IPS DF 6.9 (cell line): Measurements from ENCODE around the gene CCDC152.
A peak's percentile ranks its signal among the peaks of the same experiment; 100 is the strongest.
"Not testable (repeated sequence)": the region's sequence is repeated elsewhere in the genome, so short reads cannot be mapped to it uniquely, and the experiment has no call there.

Source experiments
- DNase-seq: peaks from one replicate; pipeline ENCODE4 v3.0.0-alpha.2; 2013; ENCODE audit warnings: low read depth, low spot score
- H3K27ac ChIP-seq: one replicate; pipeline ENCODE4 v1.5.1; 2013; ENCODE audit warnings: low read length, control low read depth
- H3K27me3 ChIP-seq: 2 replicates; pipeline ENCODE4 v1.6.1; 2013; ENCODE audit warnings: mild to moderate bottlenecking, low read length; ENCODE audit not compliant: control insufficient read depth, insufficient read depth
- H3K36me3 ChIP-seq: 2 replicates; pipeline ENCODE4 v1.6.1; 2013; ENCODE audit warnings: low read length; ENCODE audit not compliant: control insufficient read depth, insufficient read depth
- H3K4me1 ChIP-seq: 2 replicates; pipeline ENCODE4 v1.6.1; 2013; ENCODE audit warnings: low read length; ENCODE audit not compliant: control insufficient read depth, insufficient read depth
- H3K4me3 ChIP-seq: 2 replicates; pipeline ENCODE4 v1.5.1; 2013; ENCODE audit warnings: mild to moderate bottlenecking, low read length
- H3K9me3 ChIP-seq: 2 replicates; pipeline ENCODE4 v1.6.1; 2013; ENCODE audit warnings: low read length, inconsistent platforms; ENCODE audit not compliant: control insufficient read depth, insufficient read depth
- WGBS: extraction: QIAGEN DNeasy Blood & Tissue Kit; methylation state at CpG from one replicate; pipeline ENCODE4 v1.1.7; 2013; ENCODE audit warnings: mixed read lengths, missing lambda C conversion rate; ENCODE audit not compliant: insufficient read length, insufficient coverage; 5-methylcytosine and 5-hydroxymethylcytosine counted together

Gene CCDC152

DNA sequence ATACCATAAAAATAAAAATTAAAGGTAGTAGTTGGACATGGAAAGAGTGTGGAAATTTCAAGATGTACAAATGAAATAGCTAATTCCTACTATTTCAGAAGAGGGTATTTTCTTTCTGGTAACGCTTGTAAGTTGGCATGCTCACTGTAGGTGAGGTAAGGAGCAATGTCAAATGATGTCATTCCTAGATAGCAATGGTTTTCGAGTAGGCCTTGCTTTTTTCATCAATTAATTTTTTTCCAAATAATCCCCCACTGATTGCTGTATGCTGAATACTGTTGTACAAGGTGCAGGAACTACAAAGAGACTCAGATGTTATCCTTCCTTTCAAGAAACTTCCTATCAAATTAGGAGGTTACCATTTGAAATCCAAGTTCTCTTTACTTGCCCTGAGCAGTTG is 56.0 kb downstream of the CCDC152 start:
- no peaks in the 10 kb centered on the region for H3K9me3 ChIP-seq
- H3K4me1 ChIP-seq: peaks cover 4% of the 10 kb centered on the region; the same call in 1 of the 2 replicates
- H3K27ac ChIP-seq: no peak overlapping the region
- H3K4me3 ChIP-seq: no peak overlapping the region
- no CpG with 5 or more reads among the region's 2 CpGs for WGBS
- H3K36me3 ChIP-seq: no peaks in the 10 kb centered on the region
- DNase-seq: no peak
- H3K27me3 ChIP-seq: no peaks in the 10 kb centered on the region

DNA sequence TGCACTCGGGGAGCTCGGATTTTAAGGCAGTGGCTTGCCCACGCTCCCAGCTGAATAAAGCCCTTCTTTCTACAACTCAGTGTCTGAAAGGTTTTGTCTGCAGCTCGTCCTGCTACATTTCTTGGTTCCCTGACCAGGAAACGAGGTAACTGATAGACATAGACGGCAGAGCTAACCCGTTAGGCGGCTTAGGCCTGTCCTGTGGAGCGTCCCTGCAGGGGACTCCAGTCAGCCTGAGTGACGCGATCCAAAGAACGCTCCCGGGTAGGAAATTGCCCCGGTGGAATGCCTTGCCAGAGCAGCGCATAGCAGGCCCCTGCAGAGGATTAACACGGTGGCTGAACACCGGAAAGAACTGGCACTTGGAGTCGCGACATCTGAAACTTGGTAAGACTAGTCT is 56.9 kb downstream of the CCDC152 start:
- Histone ChIP-seq H3K36me3 (no peaks in the 10 kb centered on the region), H3K27ac (no peak overlapping the region), H3K4me1 (peaks cover 4% of the 10 kb centered on the region; the same call in 1 of the 2 replicates), H3K4me3 (no peak overlapping the region), H3K9me3 (no peaks in the 10 kb centered on the region), H3K27me3 (no peaks in the 10 kb centered on the region)
- DNase-seq: peak; percentile 55
- no CpG with 5 or more reads among the region's 19 CpGs for WGBS

DNA sequence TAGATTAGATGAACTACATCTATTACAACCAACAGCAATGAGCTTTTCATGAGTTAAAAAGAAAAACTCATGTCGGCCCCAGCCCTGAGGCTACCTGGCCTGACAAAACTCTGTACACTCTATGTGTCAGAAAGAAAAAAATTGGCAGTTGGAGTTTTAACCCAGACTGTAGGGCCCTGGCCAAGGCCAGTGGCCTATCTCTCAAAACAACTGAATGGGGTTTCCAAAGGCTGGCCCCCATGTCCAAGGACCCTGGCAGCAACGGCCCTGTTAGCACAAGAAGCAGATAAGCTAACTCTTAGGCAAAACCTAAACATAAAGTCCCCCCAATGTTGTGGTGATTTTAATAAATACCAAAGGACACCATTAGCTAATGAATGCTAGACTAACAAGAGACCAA is 59.9 kb downstream of the CCDC152 start:
- H3K36me3 ChIP-seq, H3K4me3 ChIP-seq, H3K27ac ChIP-seq, H3K27me3 ChIP-seq, H3K9me3 ChIP-seq, H3K4me1 ChIP-seq, DNase-seq: not testable (repeated sequence)
- no CpG with 5 or more reads among the region's 2 CpGs for WGBS

DNA sequence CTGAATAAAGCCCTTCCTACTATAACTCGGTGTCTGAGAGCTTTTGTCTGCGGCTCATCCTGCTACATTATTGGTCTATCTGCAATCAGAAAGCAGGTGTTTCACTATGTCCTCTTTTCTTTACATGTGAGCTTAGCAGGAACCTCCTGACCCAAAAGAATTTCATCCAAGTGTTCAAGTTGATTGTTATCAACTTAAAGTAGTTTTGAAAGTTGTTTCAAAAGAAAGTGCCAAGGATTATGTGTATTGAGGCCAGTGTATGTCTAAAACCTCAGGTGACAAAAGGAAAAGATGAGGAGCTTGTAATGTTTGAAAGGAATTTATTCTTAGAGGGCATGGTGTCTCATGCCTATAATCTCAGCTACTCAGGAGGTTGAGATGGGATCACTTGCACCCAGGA is 63.1 kb downstream of the CCDC152 start:
- no peaks in the 10 kb centered on the region for H3K36me3 ChIP-seq
- no peaks in the 10 kb centered on the region for H3K27me3 ChIP-seq
- no peak overlapping the region for H3K4me3 ChIP-seq
- H3K27ac ChIP-seq: no peak overlapping the region
- no CpG with 5 or more reads among the region's 2 CpGs for WGBS
- no peaks in the 10 kb centered on the region for H3K9me3 ChIP-seq
- DNase-seq: no peak
- H3K4me1 ChIP-seq: no peaks in the 10 kb centered on the region

DNA sequence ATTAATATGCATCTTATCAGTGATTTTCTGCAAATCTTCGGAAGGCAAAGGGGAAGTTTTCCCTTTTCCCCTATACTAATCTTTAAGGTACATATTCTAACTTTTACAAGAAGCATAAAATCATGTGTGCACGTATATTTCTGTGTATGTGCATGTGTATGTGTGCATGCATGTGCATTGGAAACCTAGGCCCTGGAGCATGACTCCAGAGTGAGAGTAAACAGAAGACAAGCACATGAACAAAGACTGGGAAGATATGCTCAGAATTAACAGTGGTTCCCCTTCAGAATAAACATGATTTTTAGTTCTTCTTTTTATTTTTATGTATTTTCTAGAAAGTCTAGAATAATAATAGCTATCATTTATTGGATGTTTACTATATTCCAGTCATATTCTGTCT is 65.9 kb downstream of the CCDC152 start:
- Histone ChIP-seq H3K27me3 (no peaks in the 10 kb centered on the region), H3K4me1 (no peaks in the 10 kb centered on the region), H3K4me3 (no peak overlapping the region), H3K36me3 (no peaks in the 10 kb centered on the region), H3K27ac (no peak overlapping the region), H3K9me3 (no peaks in the 10 kb centered on the region)
- no CpG with 5 or more reads among the region's 2 CpGs for WGBS
- DNase-seq: no peak

DNA sequence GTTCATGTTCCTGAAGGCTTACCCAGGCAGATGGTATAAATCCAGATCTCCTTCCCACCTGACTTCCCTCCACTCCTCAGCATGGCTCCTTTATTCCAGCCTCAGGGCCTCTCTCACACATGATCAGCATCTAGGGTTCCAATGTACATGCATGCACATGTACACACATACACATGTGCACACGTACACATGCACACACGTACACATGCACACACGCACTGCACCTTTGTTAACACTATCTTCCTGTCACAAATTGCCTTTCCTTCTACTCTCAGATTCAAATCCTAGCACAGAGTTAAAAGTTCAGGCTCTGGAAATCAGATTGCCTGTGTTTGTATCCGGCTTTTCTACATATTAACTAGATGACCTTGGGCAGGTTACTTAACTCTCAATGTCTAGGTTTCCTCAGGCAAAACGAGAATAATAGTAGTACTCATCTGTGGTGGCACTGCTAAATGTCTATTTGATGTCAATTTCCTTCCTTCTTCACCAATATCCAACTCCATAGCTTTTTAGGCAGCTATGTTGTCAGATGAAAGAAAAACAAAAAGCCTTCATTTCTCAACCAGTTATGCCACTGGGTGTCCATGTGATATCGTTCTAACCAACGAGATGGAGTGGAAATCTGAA is 67.8 kb downstream of the CCDC152 start:
- Histone ChIP-seq H3K27me3 (no peaks in the 10 kb centered on the region), H3K4me1 (no peaks in the 10 kb centered on the region), H3K9me3 (no peaks in the 10 kb centered on the region), H3K27ac (no peak overlapping the region), H3K36me3 (no peaks in the 10 kb centered on the region), H3K4me3 (no peak overlapping the region)
- no CpG with 5 or more reads among the region's 7 CpGs for WGBS
- DNase-seq: no peak

DNA sequence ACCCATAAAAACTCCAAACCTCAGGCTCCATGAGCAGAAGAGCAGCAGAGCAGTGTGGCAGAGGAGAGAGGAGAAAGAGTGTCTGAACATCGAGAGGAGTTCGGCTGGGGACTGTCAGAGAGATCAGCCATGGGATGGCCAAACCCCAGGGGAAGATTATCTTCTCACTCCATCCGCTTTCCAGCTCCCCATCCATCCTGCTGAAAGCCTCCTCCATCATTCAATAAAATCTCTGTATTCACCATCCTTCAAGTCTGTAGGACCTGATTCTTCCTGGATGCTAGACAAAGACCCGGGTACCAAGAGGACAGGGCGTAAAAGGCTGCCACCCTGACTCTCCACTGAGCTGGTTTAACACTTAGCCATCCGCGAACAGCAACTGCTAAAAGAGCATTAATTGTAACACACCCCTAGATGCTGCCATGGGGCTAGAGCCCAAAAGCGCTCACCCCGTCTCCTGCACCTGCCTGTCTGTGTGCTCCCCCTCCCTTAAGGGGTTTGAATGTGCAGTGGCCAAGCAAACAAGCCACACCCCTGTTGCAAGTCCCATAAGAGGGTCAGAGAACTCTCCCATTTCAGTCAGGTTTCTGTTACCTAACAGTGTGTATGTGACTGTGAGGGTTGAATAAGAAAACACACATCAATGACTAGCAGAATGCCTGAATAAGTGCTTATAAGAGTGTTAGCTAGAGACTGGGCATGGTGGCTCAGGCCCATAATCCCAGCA is 69.0 kb downstream of the CCDC152 start:
- H3K4me3 ChIP-seq: no peak overlapping the region
- H3K36me3 ChIP-seq: no peaks in the 10 kb centered on the region
- H3K4me1 ChIP-seq: no peaks in the 10 kb centered on the region
- WGBS: no CpG with 5 or more reads among the region's 9 CpGs
- H3K27me3 ChIP-seq: no peaks in the 10 kb centered on the region
- no peaks in the 10 kb centered on the region for H3K9me3 ChIP-seq
- H3K27ac ChIP-seq: no peak overlapping the region
- no peak for DNase-seq

DNA sequence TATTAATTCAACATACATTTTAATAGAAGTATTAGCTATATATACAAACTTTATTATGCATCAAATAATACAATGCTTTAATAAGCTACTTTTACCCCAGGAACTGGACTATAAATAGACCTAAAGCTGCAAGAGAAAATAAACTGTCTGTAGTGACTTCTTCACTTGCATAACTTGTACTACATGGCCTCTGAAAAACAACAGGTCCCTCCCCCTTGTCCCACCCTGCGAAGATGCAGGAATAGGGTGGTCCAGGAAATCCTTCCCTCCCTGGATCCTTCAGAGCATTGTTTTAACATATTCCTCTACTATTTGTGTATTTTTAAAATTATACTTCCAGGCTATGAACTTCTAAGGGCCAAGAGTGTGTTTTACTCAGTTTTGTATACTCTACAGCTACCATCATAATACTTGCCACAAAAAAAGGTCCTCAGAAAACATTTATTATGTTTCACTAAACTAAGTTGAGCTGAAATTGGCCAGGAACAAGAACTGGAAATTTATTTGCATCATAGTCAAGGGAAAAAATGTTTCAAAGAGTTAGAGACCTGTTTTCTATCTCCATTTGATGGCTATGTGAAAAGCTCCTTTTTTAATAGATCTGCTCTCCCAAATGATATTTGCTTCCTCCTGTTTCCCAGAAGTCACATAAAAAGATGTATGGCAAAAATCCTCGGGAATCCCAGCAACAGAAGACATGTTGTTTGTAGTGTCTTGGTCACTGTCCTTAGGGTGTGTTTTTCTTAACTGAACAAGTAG is 70.3 kb downstream of the CCDC152 start:
- no CpG with 5 or more reads among the region's 2 CpGs for WGBS
- Histone ChIP-seq H3K9me3 (no peaks in the 10 kb centered on the region), H3K27ac (no peak overlapping the region), H3K27me3 (no peaks in the 10 kb centered on the region), H3K4me3 (no peak overlapping the region), H3K4me1 (no peaks in the 10 kb centered on the region), H3K36me3 (no peaks in the 10 kb centered on the region)
- no peak for DNase-seq

DNA sequence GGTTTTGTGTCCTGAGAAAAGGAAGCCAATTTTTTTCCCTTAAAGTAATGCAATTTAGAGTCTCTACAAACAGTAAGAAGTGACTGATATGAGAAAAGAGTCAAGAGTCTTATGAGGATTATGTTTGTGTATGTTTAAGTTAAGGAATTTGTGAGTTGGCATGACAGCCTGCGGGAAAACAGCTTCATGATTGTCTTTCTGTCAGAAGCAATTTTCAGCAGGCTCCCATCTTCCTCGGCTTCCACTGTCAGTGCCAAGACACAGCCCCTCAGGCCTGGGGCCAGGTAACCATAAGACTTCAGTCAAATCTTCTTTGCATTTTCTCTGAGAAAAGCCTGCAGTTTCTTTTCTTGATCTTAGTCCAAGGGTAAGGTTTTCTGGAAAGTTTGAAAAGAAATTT is 72.1 kb downstream of the CCDC152 start:
- Histone ChIP-seq H3K4me1 (no peaks in the 10 kb centered on the region), H3K27ac (no peak overlapping the region), H3K4me3 (no peak overlapping the region), H3K36me3 (no peaks in the 10 kb centered on the region), H3K9me3 (no peaks in the 10 kb centered on the region), H3K27me3 (no peaks in the 10 kb centered on the region)
- WGBS: no CpG with 5 or more reads among the region's 2 CpGs
- no peak for DNase-seq

DNA sequence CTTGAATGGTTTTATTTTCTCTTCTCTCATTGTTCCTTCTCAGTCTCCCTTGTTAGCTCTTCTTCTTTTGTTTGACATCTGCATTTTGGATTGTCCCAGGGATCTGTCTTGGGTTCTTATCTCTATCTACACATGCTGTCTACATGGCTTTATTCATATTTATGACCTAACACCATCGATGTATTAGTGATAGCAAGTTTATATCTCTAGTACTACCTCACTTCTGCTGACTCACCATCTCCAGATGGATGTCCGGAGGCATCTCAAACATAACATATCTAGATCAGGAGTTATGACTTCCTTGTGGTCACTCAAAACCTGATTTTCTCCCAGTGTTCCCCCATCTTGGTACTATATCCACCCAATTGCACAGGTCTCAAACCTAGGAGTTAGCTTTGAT is 74.3 kb downstream of the CCDC152 start:
- no peak overlapping the region for H3K27ac ChIP-seq
- DNase-seq: no peak
- no peaks in the 10 kb centered on the region for H3K4me1 ChIP-seq
- no peak overlapping the region for H3K4me3 ChIP-seq
- H3K9me3 ChIP-seq: no peaks in the 10 kb centered on the region
- H3K27me3 ChIP-seq: no peaks in the 10 kb centered on the region
- no peaks in the 10 kb centered on the region for H3K36me3 ChIP-seq
- WGBS: no CpG with 5 or more reads among the region's 2 CpGs
